Chondrocyte (in vitro differentiated cells): ENCODE measurements around the gene PGM3. TPM values are rescaled to one million over a fixed set of nuclear protein-coding genes. Genes with fewer than 3 reads are reported as not detected.

ENCODE experiments used
- DNase-seq: peaks from one replicate; pipeline ENCODE4 v3.0.0; 2021; ENCODE audit warnings: mixed read lengths, low spot score
- H3K27ac Mint-ChIP-seq: one replicate; pipeline ENCODE4 v1.8.0; 2021; ENCODE audit warnings: mild to moderate bottlenecking, moderate library complexity, mixed read lengths; ENCODE audit not compliant: unreplicated experiment
- H3K27me3 Mint-ChIP-seq: 2 replicates; pipeline ENCODE4 v1.8.0; 2021; ENCODE audit warnings: low read depth, mixed read lengths
- H3K36me3 Mint-ChIP-seq: 2 replicates; pipeline ENCODE4 v1.8.0; 2021; ENCODE audit warnings: low read depth, mixed read lengths
- H3K4me1 Mint-ChIP-seq: 2 replicates; pipeline ENCODE4 v1.8.0; 2021; ENCODE audit warnings: low read depth, mild to moderate bottlenecking, mixed read lengths
- H3K4me3 Mint-ChIP-seq: one replicate; pipeline ENCODE4 v1.8.0; 2021; ENCODE audit warnings: mild to moderate bottlenecking, moderate library complexity, mixed read lengths; ENCODE audit not compliant: unreplicated experiment
- H3K9me3 Mint-ChIP-seq: 2 replicates; pipeline ENCODE4 v1.8.0; 2021; ENCODE audit warnings: low read depth, mixed read lengths
- total RNA-seq: library from RNA; stranded (reverse); gene quantifications from 3 replicates; pipeline ENCODE4 v1.2.1, GENCODE V29; 2021
- TF ChIP-seq, protein P1 (sequence below): fragments of 200-600 bp; sonication (generic); IDR thresholded peaks from 2 replicates; pipeline ENCODE4 v1.5.0; 2021; ENCODE audit warnings: antibody characterized with exemption, mild to moderate bottlenecking, moderate library complexity

The PGM3 gene
- total RNA-seq, 1 donor from 2014 or later, result 135 TPM

DNA sequence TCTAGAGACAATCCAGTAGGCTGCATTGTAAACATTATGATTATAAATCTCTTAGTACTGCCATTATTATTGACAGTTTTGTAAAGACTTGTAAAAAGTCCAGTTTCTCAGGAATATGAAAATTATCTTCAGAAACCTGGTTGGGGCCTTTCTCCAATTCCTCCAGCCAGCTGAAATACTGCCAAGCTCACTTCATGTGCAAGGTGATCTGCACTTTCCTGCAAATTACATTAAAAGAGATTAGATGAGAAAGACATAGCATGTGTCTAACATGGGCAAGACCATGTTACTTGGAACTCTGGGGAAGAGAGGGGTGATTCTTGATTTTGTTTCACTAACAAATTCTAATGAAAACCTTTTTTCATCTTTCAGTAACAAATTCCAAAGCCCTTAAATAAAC lies 24.0 kb downstream of the PGM3 start:
- H3K27me3 Mint-ChIP-seq, result no peaks in the 10 kb centered on the region
- H3K36me3 Mint-ChIP-seq, result peaks cover 60% of the 10 kb centered on the region
- no peaks in the 10 kb centered on the region for H3K9me3 Mint-ChIP-seq
- TF ChIP-seq, protein P1, sequence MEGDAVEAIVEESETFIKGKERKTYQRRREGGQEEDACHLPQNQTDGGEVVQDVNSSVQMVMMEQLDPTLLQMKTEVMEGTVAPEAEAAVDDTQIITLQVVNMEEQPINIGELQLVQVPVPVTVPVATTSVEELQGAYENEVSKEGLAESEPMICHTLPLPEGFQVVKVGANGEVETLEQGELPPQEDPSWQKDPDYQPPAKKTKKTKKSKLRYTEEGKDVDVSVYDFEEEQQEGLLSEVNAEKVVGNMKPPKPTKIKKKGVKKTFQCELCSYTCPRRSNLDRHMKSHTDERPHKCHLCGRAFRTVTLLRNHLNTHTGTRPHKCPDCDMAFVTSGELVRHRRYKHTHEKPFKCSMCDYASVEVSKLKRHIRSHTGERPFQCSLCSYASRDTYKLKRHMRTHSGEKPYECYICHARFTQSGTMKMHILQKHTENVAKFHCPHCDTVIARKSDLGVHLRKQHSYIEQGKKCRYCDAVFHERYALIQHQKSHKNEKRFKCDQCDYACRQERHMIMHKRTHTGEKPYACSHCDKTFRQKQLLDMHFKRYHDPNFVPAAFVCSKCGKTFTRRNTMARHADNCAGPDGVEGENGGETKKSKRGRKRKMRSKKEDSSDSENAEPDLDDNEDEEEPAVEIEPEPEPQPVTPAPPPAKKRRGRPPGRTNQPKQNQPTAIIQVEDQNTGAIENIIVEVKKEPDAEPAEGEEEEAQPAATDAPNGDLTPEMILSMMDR, result no peak
- peaks cover 12% of the 10 kb centered on the region for H3K4me1 Mint-ChIP-seq
- DNase-seq, result no peak
- no peak overlapping the region for H3K27ac Mint-ChIP-seq
- H3K4me3 Mint-ChIP-seq, result no peak overlapping the region

GRCh38 chr6:83168556-83168955 lies 24.5 kb downstream of the PGM3 start:
- no peak for DNase-seq
- H3K4me1 Mint-ChIP-seq, result peaks cover 12% of the 10 kb centered on the region
- H3K36me3 Mint-ChIP-seq, result peaks cover 58% of the 10 kb centered on the region
- TF ChIP-seq, protein P1, result no peak
- no peaks in the 10 kb centered on the region for H3K9me3 Mint-ChIP-seq
- H3K27me3 Mint-ChIP-seq, result no peaks in the 10 kb centered on the region
- no peak overlapping the region for H3K27ac Mint-ChIP-seq
- no peak overlapping the region for H3K4me3 Mint-ChIP-seq

DNA sequence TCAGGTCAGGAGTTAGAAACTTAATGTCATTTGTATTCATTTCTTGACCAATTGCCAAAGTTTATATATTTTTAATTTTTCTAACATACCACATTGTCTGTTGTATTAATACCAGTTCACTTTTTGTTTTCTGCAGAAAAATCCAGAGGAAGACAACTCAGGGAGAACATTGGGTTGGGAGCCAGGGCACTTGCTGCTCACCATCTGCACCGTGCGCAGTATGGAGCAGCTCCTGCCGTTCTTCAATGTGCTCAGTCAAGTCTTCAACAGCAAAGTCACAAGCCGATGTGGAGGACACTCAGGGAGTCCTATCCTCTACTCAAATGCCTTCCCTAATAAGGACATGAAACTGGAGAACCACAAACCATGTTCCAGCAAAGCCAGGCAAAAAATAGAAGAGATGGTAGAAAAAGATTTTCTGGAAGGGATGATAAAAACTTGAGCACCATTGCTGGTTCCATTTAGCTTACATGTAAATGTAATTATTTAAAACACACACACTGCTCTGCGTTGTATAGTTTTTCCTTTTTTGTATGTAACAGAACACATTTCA lies 25.3 kb downstream of the PGM3 start:
- DNase-seq, result no peak
- H3K9me3 Mint-ChIP-seq, result no peaks in the 10 kb centered on the region
- TF ChIP-seq, protein P1, result no peak
- H3K27ac Mint-ChIP-seq, result no peak overlapping the region
- no peak overlapping the region for H3K4me3 Mint-ChIP-seq
- peaks cover 12% of the 10 kb centered on the region for H3K4me1 Mint-ChIP-seq
- peaks cover 52% of the 10 kb centered on the region for H3K36me3 Mint-ChIP-seq
- no peaks in the 10 kb centered on the region for H3K27me3 Mint-ChIP-seq

GRCh38 chr6:83160167-83160566 lies 32.9 kb downstream of the PGM3 start:
- TF ChIP-seq, protein P1, result no peak
- DNase-seq, result no peak
- Mint-ChIP-seq H3K27ac (no peak overlapping the region), H3K4me1 (no peaks in the 10 kb centered on the region), H3K36me3 (peaks cover 14% of the 10 kb centered on the region), H3K4me3 (no peak overlapping the region), H3K9me3 (no peaks in the 10 kb centered on the region), H3K27me3 (no peaks in the 10 kb centered on the region)

DNA sequence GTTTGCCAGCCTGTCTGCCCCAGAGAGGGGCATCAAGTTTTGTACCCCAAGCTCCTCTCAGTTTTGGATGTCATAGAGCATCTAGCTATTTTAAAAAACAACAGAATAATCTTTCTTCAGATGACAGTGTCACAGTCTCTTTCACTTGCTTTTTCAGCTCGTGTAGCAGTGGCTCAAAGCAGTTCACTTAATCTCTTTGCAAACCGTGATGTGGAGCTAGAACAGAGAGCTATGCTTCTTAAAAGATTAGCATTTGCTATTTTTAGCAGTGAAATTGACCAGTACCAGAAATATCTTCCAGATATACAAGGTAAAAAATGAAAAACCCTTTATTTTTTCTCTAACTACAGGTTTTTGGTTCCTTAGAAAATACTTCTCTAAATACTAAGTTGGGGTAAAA lies 37.3 kb downstream of the PGM3 start:
- no peak for DNase-seq
- no peaks in the 10 kb centered on the region for H3K27me3 Mint-ChIP-seq
- no peak overlapping the region for H3K4me3 Mint-ChIP-seq
- no peaks in the 10 kb centered on the region for H3K4me1 Mint-ChIP-seq
- TF ChIP-seq, protein P1, result no peak
- peaks cover 20% of the 10 kb centered on the region for H3K36me3 Mint-ChIP-seq
- no peaks in the 10 kb centered on the region for H3K9me3 Mint-ChIP-seq
- H3K27ac Mint-ChIP-seq, result no peak overlapping the region
